Body of pancreas (tissue), 4 donors: ENCODE measurements around the gene WIF1.

Experiments used
- POLR2A ChIP-seq, 3 donors: fragments of 450-650 bp; IDR thresholded peaks; one replicate each; pipeline ENCODE4 v1.6.1; 2016; ENCODE audit warnings: antibody characterized with exemption in 3 of 3, mild to moderate bottlenecking in 2 of 3
- TF ChIP-seq, protein P1 (sequence below), 7 experiments: fragments of 450-650 bp in 4 of 7; fragments of 200-600 bp in 3 of 7; sonication (generic) in 3 of 7; IDR thresholded peaks; one replicate each; pipeline ENCODE4 v1.5.1; 2016 to 2019; ENCODE audit warnings: antibody characterized with exemption in 7 of 7

- TF ChIP-seq, protein P1, sequence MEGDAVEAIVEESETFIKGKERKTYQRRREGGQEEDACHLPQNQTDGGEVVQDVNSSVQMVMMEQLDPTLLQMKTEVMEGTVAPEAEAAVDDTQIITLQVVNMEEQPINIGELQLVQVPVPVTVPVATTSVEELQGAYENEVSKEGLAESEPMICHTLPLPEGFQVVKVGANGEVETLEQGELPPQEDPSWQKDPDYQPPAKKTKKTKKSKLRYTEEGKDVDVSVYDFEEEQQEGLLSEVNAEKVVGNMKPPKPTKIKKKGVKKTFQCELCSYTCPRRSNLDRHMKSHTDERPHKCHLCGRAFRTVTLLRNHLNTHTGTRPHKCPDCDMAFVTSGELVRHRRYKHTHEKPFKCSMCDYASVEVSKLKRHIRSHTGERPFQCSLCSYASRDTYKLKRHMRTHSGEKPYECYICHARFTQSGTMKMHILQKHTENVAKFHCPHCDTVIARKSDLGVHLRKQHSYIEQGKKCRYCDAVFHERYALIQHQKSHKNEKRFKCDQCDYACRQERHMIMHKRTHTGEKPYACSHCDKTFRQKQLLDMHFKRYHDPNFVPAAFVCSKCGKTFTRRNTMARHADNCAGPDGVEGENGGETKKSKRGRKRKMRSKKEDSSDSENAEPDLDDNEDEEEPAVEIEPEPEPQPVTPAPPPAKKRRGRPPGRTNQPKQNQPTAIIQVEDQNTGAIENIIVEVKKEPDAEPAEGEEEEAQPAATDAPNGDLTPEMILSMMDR (IDR thresholded peaks at IDR 0.05) = no peak
- no peak for TF ChIP-seq POLR2A (IDR thresholded peaks at IDR 0.05)
Observed at GRCh38 chr12:65140738-65141137, 19.6 kb upstream of the WIF1 start.
